ENCODE results near the gene CFAP70. TPM values are rescaled to one million over a fixed set of nuclear protein-coding genes. Genes with fewer than 3 reads are reported as not detected.
A peak's percentile ranks its signal among the peaks of the same experiment; 100 is the strongest.

Gene CFAP70
- total RNA-seq, 1 experiment from 2014 or later = 0.45 TPM

DNA sequence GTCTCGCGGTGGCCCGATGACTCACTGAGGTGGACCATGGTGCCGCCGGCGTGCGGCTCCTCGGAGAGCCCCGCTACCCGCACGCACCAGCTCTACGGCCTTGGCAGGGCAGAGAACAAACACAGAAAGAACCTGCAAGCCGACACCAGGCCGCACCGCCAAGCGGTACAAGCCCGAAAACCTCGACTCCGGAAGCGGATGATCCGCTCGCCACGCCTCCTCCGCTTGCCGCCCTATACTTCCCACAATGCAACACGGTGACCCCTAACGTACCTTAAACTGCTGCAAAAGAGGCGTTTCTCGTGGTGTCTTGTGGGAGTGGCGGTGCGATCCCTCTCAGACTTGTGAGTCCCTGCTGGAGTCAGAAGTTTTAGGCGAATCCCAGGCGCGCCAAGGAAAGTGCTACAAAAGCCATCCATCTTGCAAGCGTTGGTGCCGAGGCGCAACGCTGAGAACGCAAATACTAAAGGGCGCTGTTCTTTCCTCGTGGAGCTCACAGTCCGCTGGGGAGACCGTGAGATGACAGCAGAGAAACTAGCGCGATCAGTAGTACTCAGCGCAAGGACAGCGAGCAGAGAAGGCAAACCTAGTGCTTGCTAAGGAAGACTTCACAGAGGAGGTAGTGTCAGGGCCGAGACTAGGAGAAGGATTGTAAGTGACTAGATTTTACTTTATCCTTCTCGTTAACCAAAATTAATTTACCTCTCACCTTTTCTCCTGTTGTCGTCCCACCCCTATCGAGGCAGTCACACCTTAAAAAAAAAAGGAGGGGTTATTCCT, 106.0 kb downstream of the CFAP70 start, which contains the start of gene MRPS16:
TSS of gene MRPS16 (minus strand) at position 200 of the 780 bp plus-strand sequence. CDS start at position 38, 162 bp downstream.
- DNase-seq = peak; percentile 92
- Histone ChIP-seq H3K36me3 (replicated peaks; ENCODE audit: control insufficient read depth, insufficient read depth, low read length) (peaks cover 7% of the 10 kb centered on the region), H3K4me3 (ENCODE audit: insufficient read depth, low read depth, low read length) (peak within 1 kb of the TSS; percentile 64), H3K27me3 (ENCODE audit: control insufficient read depth, insufficient read depth, low read length) (no peaks in the 10 kb centered on the region)

DNA sequence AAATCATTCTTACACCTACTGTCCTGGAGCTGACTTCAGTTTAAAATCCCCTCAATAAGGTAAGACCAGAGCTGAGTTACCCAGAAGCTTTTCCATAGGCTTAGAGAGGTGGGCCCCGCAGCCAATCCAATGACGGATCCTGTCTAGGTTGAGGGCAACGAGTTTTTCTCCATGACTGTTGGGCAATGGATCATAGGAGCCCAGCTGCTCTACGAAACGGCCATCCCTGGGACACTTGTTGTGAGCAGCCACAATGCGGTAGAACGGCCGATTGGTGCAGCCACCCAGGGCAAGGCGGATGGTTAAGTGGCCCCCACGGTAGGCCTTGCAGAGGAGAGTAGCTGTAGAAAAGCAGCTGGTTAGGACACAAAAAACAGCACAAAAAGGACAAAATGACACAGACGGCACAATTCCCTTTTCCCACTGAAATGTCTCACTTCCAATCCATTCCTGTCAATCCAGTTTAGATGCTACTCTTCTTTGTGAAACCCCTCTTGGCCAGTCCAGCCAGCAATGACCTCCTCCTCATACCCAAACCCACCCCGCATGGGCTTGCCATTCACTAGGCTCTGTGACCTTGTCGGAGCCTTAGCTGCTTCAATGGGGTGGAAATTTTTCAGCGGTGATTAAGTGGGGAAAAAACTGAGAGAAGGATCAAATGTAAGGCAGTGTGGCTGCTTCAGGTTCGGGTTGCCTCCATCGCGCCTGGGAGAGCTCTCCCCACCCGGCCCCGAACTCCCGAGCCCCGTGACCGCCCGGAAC, 106.8 kb downstream of the CFAP70 start:
- Histone ChIP-seq H3K36me3 (replicated peaks; ENCODE audit: control insufficient read depth, insufficient read depth, low read length) (peaks cover 7% of the 10 kb centered on the region), H3K4me3 (ENCODE audit: insufficient read depth, low read depth, low read length) (peak overlapping the region; percentile 64), H3K27me3 (ENCODE audit: control insufficient read depth, insufficient read depth, low read length) (no peaks in the 10 kb centered on the region)
- DNase-seq = peak; percentile 29

DNA sequence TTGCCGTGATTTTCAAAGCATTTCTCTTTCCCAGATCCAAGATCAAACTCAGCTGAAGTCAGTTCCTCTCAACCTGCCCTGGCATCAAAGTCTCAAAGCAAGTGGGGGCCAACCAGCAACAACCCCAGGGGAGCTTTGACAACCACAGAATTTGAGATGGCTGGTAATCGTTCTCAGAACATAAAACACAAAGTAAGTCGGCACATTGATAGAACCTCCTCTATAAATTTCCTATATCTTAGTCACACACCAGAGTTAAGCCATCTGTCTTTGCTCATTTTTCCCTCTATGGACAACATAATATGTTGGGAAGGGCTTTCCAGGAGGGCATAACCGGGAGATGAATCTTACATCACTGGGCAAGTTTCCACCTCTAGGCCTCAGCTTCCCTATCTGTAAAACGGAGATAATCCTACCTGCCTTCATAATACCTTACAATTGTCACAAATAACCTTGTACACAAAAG, 110.4 kb downstream of the CFAP70 start:
- DNase-seq = no peak
- Histone ChIP-seq H3K36me3 (replicated peaks; ENCODE audit: control insufficient read depth, insufficient read depth, low read length) (peaks cover 16% of the 10 kb centered on the region), H3K27me3 (ENCODE audit: control insufficient read depth, insufficient read depth, low read length) (no peaks in the 10 kb centered on the region), H3K4me3 (ENCODE audit: insufficient read depth, low read depth, low read length) (no peak overlapping the region)

DNA sequence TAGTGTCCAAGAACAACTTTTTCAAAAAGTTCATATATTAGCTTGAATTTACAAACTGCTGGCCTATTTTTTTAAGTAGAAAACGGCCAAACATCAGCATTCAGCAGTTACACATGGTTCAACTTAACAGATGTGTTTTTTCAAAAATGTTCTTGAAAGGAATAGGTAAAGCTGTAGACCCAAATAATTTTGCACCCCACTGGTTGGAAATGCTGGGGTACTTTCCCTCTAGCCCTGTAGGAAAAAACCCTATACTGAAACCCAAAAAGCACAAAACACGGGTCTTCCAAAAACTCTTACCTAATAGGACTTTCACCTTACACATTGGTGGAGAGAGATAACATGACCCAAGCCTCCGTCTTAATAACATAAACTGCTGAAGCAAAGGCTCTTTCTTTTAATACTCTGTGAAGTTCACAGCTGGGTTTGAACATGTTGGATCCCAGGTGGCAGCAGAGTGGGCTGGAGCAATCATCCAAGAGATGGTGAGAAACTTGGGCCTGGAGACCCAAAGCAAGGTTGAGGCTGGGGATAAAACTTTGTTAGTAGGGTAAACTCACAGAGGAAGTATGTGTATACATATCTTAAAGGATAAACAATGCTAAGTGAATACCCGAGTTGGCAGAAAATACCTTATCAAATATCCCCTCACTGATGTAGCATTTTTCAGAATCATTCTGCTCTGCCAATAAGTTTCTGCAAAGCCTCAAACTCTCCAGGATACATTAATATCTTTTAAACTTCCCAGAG, 111.0 kb downstream of the CFAP70 start:
- no peak for DNase-seq
- peaks cover 18% of the 10 kb centered on the region for H3K36me3 ChIP-seq (replicated peaks; ENCODE audit: control insufficient read depth, insufficient read depth, low read length)
- peak overlapping the region; percentile 84 for H3K4me3 ChIP-seq (ENCODE audit: insufficient read depth, low read depth, low read length)
- no peaks in the 10 kb centered on the region for H3K27me3 ChIP-seq (ENCODE audit: control insufficient read depth, insufficient read depth, low read length)

DNA sequence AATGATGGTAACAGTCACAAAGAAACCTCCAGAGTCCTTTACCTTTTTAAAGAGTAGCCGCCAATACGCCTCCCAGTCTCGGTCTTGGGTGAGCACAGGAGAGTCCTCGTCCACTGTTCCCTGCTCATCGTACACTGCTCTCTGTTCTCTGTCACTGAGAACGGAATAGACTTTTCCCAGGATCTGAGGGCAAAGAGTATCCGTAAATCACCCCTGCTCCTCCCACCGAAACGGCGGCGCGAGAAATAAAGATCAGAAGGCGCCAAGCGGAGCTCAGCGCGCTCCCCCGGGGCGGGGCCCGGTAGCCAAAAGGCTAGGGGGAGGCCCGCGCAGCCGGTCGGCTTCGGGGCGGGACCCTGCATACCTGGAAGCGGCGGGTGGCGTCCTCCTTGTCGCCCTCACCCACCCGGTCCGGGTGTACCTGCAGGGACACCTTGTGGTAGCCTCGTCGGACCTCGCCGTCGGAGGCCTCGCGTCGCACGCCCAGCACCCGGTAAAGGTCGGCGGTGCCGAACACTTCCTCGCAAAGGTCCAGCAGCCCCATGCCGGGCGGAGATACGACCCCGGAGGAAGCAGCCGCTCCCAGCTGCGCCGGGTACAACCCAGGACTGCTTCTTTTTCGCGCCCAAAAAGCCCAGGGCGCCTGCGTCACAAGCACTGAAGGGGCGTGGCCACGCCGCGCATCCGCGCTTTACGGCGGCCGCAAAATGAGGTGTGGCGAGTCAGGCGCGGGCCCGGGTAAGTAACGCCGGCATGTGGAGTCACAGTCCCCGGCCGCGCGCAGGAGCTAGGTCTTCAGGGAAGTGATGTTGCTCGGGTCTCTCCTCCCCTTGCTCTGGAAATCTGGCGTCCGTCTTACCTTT, 111.8 kb downstream of the CFAP70 start, which contains the start of gene DNAJC9:
TSS of gene DNAJC9 (minus strand) at position 610 of the 863 bp plus-strand sequence. CDS start at position 544, 66 bp downstream.
- DNase-seq = peak; percentile 93
- Histone ChIP-seq H3K4me3 (ENCODE audit: insufficient read depth, low read depth, low read length) (peak within 1 kb of the TSS; percentile 84), H3K36me3 (replicated peaks; ENCODE audit: control insufficient read depth, insufficient read depth, low read length) (peaks cover 21% of the 10 kb centered on the region), H3K27me3 (ENCODE audit: control insufficient read depth, insufficient read depth, low read length) (no peaks in the 10 kb centered on the region)

DNA sequence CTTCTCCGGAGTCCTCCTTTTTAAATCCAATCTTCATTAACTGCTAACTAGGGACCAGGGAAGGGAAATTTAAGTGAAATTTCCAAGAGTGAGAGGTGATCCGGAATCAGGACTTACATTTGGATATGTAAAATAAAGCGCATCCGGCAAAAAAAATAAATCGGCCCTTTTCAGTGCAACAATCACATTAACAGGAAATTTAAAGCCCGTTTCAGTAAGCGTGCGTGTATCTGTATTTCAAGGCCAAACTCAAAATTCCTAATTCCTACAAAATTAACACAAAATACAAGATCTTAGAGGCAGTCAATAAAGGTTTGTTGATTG, 112.4 kb downstream of the CFAP70 start:
- DNase-seq = no peak
- peaks cover 21% of the 10 kb centered on the region for H3K36me3 ChIP-seq (replicated peaks; ENCODE audit: control insufficient read depth, insufficient read depth, low read length)
- no peaks in the 10 kb centered on the region for H3K27me3 ChIP-seq (ENCODE audit: control insufficient read depth, insufficient read depth, low read length)
- H3K4me3 ChIP-seq (ENCODE audit: insufficient read depth, low read depth, low read length) = peak overlapping the region; percentile 84

DNA sequence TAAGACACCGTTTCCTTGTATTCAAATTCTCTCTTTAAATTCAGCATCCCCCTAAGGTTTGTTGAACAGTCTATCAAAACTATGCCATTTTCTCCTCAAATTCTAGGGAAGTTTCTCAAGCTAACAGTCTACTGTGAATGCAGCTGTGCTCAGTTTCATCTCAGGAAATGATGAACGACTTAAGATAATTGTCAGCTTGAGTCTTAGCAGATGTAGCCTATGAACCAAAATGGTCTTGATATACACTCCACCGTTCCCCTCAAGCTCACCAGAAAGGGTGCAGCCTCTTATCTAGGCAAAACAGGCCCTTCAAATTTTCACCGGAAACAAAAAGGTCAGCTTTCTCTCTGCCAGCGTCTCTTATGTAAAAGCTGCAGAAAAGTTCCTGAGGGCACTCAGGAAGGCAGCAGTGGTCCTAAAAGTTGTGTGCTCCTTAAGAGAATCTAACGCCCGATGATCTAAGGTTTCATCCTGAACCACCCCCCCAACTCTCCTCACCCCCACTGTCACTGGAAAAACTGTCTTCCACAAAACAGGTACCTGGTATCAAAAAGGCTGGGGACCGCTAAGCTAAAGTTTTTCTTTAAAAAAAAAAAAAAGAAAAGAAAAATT, 113.7 kb downstream of the CFAP70 start:
- H3K27me3 ChIP-seq (ENCODE audit: control insufficient read depth, insufficient read depth, low read length) = no peaks in the 10 kb centered on the region
- H3K4me3 ChIP-seq (ENCODE audit: insufficient read depth, low read depth, low read length) = no peak overlapping the region
- no peak for DNase-seq
- H3K36me3 ChIP-seq (replicated peaks; ENCODE audit: control insufficient read depth, insufficient read depth, low read length) = peaks cover 19% of the 10 kb centered on the region

DNA sequence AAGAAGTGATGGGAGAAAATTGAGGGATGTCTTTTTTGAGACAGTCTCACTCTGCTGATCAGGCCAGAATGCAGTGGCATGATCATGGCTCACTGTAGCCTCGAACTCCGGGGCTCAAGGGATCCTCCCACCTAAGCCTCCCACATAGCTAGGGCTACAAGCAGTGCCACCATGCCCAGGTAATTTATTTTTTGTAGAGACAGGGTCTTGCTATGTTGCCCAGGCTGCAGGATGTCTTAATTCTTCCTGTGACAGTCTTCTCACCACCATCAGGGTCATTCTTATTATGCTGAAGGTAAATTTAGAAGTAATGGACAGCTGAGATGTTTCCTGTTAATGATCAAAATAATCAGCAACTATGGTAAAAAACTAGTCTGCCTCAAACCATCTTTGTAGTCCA, 118.8 kb downstream of the CFAP70 start:
- Histone ChIP-seq H3K4me3 (ENCODE audit: insufficient read depth, low read depth, low read length) (no peak overlapping the region), H3K36me3 (replicated peaks; ENCODE audit: control insufficient read depth, insufficient read depth, low read length) (peaks cover 23% of the 10 kb centered on the region), H3K27me3 (ENCODE audit: control insufficient read depth, insufficient read depth, low read length) (no peaks in the 10 kb centered on the region)
- DNase-seq = no peak

DNA sequence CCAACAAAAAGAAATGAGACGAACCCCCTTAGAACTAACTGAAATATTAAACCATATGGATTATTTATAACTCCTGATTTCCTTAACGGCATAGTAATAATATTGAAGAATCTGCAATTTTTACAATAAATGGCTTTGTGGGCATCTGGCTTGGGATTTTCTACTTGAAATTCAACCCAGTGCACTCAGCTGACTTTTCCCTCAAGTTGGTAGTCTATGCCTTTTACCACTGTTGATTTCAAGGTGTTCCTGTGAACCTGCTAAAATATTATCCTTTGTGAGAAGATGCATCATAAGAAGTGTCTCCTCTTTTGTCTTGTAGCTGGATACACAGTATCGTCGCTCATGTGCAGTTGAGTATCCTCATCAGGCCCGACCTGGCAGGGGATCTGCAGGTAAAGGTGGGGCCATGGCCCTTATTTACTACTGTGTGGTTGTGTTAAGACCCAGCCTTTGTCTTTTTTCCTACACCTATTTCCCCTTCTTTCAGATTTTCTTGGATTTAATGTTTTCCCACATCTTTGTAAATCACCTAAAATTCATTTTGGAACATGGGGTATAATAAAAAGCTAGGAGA, 119.6 kb downstream of the CFAP70 start:
- Histone ChIP-seq H3K4me3 (ENCODE audit: insufficient read depth, low read depth, low read length) (no peak overlapping the region), H3K27me3 (ENCODE audit: control insufficient read depth, insufficient read depth, low read length) (no peaks in the 10 kb centered on the region), H3K36me3 (replicated peaks; ENCODE audit: control insufficient read depth, insufficient read depth, low read length) (peaks cover 20% of the 10 kb centered on the region)
- no peak for DNase-seq

DNA sequence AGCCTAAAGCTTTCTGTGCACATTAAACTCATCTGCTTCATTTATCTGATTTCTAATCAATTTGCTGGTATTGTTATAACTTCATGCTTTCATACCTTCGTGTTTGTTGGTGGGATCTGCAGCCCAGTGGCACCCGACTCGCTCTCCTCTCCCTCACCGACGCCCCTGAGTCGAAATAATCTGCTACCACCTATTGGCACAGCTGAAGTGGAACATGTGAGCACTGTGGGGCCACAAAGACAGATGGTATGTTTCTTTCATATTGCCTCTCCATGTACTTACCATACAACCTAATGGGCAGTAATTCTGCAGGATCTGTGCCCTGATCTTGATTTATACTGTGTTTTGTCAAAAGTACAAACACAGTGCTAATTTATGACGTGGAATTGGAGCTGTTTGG, 124.0 kb downstream of the CFAP70 start:
- no peak for DNase-seq
- no peaks in the 10 kb centered on the region for H3K27me3 ChIP-seq (ENCODE audit: control insufficient read depth, insufficient read depth, low read length)
- H3K36me3 ChIP-seq (replicated peaks; ENCODE audit: control insufficient read depth, insufficient read depth, low read length) = peaks cover 4% of the 10 kb centered on the region
- H3K4me3 ChIP-seq (ENCODE audit: insufficient read depth, low read depth, low read length) = no peak overlapping the region

DNA sequence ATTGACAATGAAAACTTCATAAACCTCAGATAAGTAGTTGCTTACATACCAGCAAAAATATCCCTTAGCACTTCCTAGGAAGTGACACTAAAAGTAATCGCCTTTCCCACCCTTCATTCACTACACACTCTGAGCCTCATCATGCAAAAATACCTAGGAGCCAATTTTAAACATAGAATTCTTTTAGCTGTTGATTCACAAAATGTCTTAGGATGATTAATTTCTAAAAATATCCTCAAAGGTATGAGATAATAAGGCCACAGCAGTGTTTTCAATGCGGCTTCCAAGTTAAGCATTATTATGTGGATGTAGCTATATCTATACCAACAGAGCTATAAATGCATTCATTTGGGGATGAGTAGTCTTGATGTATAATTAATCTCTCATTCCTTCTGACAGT, 124.8 kb downstream of the CFAP70 start:
- Histone ChIP-seq H3K36me3 (replicated peaks; ENCODE audit: control insufficient read depth, insufficient read depth, low read length) (peaks cover 4% of the 10 kb centered on the region), H3K27me3 (ENCODE audit: control insufficient read depth, insufficient read depth, low read length) (no peaks in the 10 kb centered on the region), H3K4me3 (ENCODE audit: insufficient read depth, low read depth, low read length) (no peak overlapping the region)
- DNase-seq = no peak

DNA sequence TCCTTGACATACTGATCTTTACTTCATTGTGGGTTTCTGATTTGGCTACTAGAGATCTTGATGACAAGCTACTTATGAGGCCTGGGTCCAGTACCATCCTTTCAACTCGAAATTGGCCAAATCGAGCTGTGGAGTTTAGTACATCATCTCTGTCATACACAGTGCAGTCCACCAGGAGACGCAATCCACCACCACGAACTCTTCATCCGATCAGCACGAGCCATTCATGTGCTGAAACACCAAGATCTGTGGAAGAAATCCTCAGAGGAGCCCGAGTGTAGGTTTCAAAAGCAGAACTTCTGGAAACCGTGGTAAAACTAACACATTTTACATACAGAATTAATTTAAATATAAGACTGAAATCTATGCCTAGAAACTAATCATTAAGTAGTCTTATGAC, 125.8 kb downstream of the CFAP70 start:
- Histone ChIP-seq H3K36me3 (replicated peaks; ENCODE audit: control insufficient read depth, insufficient read depth, low read length) (peaks cover 3% of the 10 kb centered on the region), H3K4me3 (ENCODE audit: insufficient read depth, low read depth, low read length) (no peak overlapping the region), H3K27me3 (ENCODE audit: control insufficient read depth, insufficient read depth, low read length) (no peaks in the 10 kb centered on the region)
- DNase-seq = peak; percentile 17

DNA sequence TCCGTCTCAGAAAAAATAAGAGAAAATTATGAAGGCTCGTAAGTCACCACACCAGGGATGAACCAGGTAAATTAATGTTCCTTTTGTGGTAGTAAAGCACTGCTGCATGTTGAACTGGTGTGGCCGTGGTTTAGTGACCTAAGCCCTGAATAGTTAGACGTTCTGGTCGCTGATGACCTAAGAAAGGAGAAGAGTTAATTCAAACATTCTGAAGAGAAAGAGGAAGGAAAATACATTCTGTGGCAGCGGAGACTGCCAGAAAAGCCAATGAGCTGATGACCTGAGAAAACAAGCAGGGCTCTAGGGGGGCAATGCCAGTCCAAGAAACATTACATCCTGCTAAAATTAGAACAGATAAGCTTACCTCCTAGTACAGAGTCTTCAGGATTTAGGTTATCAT, 129.1 kb downstream of the CFAP70 start:
- Histone ChIP-seq H3K27me3 (ENCODE audit: control insufficient read depth, insufficient read depth, low read length) (no peaks in the 10 kb centered on the region), H3K4me3 (ENCODE audit: insufficient read depth, low read depth, low read length) (no peak overlapping the region), H3K36me3 (replicated peaks; ENCODE audit: control insufficient read depth, insufficient read depth, low read length) (no peaks in the 10 kb centered on the region; the same call in 1 of the 2 replicates)
- no peak for DNase-seq
